ENCODE data around the gene GRPR. TPM values are rescaled to one million over a fixed set of nuclear protein-coding genes. Genes with fewer than 3 reads are reported as not detected.

The GRPR gene
- total and polyA plus RNA-seq, 10 of the 15 experiments (the other 5 are each of a cell fraction or from before 2014, with no cell fraction given): 0.10 to 3.7 (median 0.21) TPM; not detected in 1

DNA sequence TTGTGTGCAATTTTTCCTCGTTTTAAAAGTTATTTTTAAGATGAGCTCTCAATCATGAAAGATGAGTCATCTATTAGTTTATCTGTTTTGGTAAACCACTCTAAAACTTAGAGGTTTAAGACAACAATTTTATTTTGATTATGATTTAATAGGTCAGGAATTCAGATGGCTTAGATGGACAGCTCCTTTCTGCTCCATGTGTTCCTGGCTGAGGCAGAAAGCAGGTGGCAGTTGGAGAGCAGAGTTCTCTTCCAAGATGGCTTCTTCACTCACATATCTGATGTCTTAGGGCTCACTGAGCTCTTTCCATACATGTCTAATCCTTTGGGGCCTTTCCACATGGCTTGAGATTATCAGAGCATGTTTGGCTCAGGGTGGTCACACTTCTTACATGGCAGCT lies 48.3 kb upstream of the GRPR start:
- Histone ChIP-seq H3K9ac (ENCODE audit: control insufficient read depth, insufficient read depth, low read length) (no peak overlapping the region), H3K9me3 (replicated peaks; ENCODE audit: control insufficient read depth, insufficient read depth, low read length) (no peaks in the 10 kb centered on the region), H3K4me1 (ENCODE audit: control insufficient read depth, insufficient read depth, low read length) (no peaks in the 10 kb centered on the region), H2AFZ (ENCODE audit: control insufficient read depth, low read depth, low read length) (no peak overlapping the region), H3K36me3 (ENCODE audit: control insufficient read depth in 2 of 2, insufficient read depth in 2 of 2, low read length in 1 of 2) (no peaks in the 10 kb centered on the region), H3K4me3 (no peak overlapping the region), H3K4me2 (ENCODE audit: control insufficient read depth, insufficient read depth) (no peak overlapping the region), H3K79me2 (ENCODE audit: control insufficient read depth, insufficient read depth, low read length) (no peaks in the 10 kb centered on the region), H3K27ac (ENCODE audit: control insufficient read depth, insufficient read depth) (no peak overlapping the region), H4K20me1 (ENCODE audit: control insufficient read depth, insufficient read depth) (no peaks in the 10 kb centered on the region), H3K27me3 (replicated peaks in 1 of 2; ENCODE audit: control insufficient read depth in 2 of 2, insufficient read depth in 2 of 2, low read length in 1 of 2) (no peaks in the 10 kb centered on the region)
- TF ChIP-seq EED (IDR thresholded peaks at IDR 0.05; ENCODE audit: low read depth): no peak
- TF ChIP-seq RB1 (IDR thresholded peaks at IDR 0.05; ENCODE audit: borderline replicate concordance): no peak
- no peak for TF ChIP-seq FOS (IDR thresholded peaks at IDR 0.05; ENCODE audit: borderline replicate concordance, extremely low read depth, insufficient read length)
- TF ChIP-seq ESRRA (IDR thresholded peaks at IDR 0.05; ENCODE audit: low read length): no peak
- TF ChIP-seq HCFC1 (IDR thresholded peaks at IDR 0.05; ENCODE audit: low read length): no peak
- TF ChIP-seq, protein P1, sequence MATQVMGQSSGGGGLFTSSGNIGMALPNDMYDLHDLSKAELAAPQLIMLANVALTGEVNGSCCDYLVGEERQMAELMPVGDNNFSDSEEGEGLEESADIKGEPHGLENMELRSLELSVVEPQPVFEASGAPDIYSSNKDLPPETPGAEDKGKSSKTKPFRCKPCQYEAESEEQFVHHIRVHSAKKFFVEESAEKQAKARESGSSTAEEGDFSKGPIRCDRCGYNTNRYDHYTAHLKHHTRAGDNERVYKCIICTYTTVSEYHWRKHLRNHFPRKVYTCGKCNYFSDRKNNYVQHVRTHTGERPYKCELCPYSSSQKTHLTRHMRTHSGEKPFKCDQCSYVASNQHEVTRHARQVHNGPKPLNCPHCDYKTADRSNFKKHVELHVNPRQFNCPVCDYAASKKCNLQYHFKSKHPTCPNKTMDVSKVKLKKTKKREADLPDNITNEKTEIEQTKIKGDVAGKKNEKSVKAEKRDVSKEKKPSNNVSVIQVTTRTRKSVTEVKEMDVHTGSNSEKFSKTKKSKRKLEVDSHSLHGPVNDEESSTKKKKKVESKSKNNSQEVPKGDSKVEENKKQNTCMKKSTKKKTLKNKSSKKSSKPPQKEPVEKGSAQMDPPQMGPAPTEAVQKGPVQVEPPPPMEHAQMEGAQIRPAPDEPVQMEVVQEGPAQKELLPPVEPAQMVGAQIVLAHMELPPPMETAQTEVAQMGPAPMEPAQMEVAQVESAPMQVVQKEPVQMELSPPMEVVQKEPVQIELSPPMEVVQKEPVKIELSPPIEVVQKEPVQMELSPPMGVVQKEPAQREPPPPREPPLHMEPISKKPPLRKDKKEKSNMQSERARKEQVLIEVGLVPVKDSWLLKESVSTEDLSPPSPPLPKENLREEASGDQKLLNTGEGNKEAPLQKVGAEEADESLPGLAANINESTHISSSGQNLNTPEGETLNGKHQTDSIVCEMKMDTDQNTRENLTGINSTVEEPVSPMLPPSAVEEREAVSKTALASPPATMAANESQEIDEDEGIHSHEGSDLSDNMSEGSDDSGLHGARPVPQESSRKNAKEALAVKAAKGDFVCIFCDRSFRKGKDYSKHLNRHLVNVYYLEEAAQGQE (IDR thresholded peaks at IDR 0.05; ENCODE audit: low read depth, low read length): no peak
- TF ChIP-seq, protein P2, sequence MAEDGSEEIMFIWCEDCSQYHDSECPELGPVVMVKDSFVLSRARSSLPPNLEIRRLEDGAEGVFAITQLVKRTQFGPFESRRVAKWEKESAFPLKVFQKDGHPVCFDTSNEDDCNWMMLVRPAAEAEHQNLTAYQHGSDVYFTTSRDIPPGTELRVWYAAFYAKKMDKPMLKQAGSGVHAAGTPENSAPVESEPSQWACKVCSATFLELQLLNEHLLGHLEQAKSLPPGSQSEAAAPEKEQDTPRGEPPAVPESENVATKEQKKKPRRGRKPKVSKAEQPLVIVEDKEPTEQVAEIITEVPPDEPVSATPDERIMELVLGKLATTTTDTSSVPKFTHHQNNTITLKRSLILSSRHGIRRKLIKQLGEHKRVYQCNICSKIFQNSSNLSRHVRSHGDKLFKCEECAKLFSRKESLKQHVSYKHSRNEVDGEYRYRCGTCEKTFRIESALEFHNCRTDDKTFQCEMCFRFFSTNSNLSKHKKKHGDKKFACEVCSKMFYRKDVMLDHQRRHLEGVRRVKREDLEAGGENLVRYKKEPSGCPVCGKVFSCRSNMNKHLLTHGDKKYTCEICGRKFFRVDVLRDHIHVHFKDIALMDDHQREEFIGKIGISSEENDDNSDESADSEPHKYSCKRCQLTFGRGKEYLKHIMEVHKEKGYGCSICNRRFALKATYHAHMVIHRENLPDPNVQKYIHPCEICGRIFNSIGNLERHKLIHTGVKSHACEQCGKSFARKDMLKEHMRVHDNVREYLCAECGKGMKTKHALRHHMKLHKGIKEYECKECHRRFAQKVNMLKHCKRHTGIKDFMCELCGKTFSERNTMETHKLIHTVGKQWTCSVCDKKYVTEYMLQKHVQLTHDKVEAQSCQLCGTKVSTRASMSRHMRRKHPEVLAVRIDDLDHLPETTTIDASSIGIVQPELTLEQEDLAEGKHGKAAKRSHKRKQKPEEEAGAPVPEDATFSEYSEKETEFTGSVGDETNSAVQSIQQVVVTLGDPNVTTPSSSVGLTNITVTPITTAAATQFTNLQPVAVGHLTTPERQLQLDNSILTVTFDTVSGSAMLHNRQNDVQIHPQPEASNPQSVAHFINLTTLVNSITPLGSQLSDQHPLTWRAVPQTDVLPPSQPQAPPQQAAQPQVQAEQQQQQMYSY (CRISPR knock-in tag; IDR thresholded peaks at IDR 0.05): no peak
- TF ChIP-seq ETV6 (conservative IDR thresholded peaks at IDR 0.05 in 1 of 2, IDR thresholded peaks at IDR 0.05 in 1 of 2; ENCODE audit: borderline replicate concordance in 1 of 2, low read depth in 1 of 2): no peak
- no peak for TF ChIP-seq ZNF622 (IDR thresholded peaks at IDR 0.05)
- TF ChIP-seq HDAC2 (IDR thresholded peaks at IDR 0.05): no peak
- no peak for TF ChIP-seq POLR2A (IDR thresholded peaks at IDR 0.05; ENCODE audit: low read depth, low read length)
- TF ChIP-seq, protein P3, sequence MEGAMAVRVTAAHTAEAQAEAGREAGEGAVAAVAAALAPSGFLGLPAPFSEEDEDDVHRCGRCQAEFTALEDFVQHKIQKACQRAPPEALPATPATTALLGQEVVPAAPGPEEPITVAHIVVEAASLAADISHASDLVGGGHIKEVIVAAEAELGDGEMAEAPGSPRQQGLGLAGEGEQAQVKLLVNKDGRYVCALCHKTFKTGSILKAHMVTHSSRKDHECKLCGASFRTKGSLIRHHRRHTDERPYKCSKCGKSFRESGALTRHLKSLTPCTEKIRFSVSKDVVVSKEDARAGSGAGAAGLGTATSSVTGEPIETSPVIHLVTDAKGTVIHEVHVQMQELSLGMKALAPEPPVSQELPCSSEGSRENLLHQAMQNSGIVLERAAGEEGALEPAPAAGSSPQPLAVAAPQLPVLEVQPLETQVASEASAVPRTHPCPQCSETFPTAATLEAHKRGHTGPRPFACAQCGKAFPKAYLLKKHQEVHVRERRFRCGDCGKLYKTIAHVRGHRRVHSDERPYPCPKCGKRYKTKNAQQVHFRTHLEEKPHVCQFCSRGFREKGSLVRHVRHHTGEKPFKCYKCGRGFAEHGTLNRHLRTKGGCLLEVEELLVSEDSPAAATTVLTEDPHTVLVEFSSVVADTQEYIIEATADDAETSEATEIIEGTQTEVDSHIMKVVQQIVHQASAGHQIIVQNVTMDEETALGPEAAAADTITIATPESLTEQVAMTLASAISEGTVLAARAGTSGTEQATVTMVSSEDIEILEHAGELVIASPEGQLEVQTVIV (IDR thresholded peaks at IDR 0.05; ENCODE audit: borderline replicate concordance, partially characterized antibody): no peak
- no peak for TF ChIP-seq NR2F1 (conservative IDR thresholded peaks at IDR 0.05)
- no TSS peak for BruUV-seq (replicated peaks)
- 0% methylated on average over 1 of the region's 1 CpG for WGBS (ENCODE audit: insufficient coverage, insufficient replicate concordance, low lambda C conversion rate, missing lambda C conversion rate)
- FAIRE-seq (no peak), ATAC-seq (no peak), DNase-seq (ENCODE audit: low read depth, low spot score) (no peak)
- POLR2A ChIA-PET: interaction anchor here (0.5 kb wide), 1 partner anchor 128 kb away, joined by 3 read pairs; no protein-coding TSS in a partner anchor
- in situ Hi-C loops (cut with MboI) (no loop called here), intact Hi-C loops (cut with micrococcal nuclease; ENCODE audit: unreplicated experiment) (no loop called here)
- SMC1A ChIA-PET (ENCODE audit: uncharacterized antibody, unreplicated experiment): interaction anchor here (0.8 kb wide), 1 partner anchor 52 kb away, joined by 4 read pairs; no protein-coding TSS in a partner anchor
- CTCF ChIA-PET: interaction anchor here (1.1 kb wide), 1 partner anchor 14 kb away, joined by 4 read pairs; no protein-coding TSS in a partner anchor
- RAD21 ChIA-PET (ENCODE audit: unreplicated experiment): no interaction called here
